ENCODE data around the gene SMAGP.

Gene SMAGP

DNA sequence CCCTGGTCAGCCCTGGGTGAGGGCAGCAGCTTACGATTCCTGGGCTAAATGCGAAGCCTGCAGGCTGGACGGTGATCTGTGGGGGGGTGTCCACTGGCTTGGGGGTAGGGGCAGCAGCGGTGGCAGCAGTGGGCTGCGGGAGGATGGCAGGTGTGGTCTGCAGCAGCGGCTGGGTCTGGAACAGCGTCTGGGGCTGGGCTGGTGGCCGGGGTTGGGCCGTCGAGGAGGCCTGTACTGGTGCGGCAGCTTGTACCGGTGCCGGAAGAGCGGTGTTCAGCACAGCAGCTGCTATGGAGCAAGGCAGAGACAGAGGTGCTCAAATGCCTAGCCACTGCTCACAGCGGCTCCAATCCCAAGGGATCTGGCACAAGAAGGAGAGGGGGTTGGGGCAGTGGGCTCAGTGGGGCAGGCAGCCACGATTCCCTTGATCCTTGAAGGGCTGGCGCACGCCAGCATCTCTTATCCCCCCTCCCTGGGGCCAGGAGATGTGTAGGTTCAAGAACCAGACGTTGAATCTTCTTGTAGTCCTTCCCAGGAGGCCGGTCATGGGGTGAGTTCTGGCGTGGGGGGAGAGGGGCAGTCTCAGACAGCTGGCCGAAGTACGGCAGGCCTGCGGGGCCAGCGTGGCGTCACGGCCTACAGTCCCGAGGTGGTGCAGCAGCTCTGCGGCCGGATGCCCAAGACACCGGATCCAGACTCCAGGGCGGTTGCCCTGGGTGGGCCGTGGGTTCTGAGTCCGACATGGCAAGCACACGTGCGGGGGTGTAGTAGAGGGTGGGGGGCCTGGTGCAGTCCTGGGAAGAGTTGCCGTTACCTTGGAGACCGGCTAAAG is 72.3 kb downstream of the SMAGP start:
- no peak for DNase-seq (ENCODE audit: low read depth in 2 of 2, low spot score in 1 of 2)

- no peak for DNase-seq (ENCODE audit: low read depth in 2 of 2, low spot score in 1 of 2)
Measured at GRCh38 chr12:51196547-51196946, 73.7 kb downstream of the SMAGP start.

DNA sequence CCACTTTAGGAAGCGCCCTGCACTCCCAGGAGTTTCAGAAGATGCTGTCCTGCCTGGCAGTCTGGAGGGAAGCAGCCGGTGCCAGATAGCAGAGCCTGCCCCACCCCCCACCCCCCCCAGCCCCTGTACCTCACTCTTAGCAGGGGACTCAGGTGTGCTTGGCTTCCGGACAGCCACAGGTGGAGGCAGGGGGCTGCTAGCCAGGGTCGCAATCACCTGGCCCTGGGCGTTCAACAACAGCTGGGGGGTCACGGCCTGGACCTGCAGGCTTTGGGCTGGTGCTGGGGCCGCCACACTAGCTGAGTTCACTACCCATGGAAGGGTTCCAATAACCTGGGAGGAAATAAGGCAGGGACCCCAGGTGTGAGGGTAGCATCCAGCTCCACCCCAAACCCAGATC is 74.4 kb downstream of the SMAGP start:
- no peak for DNase-seq (ENCODE audit: low read depth in 2 of 2, low spot score in 1 of 2)

Measured in stimulated activated CD8-positive, alpha-beta memory T cell treated with anti-CD3 and anti-CD28 coated beads, Interleukin-4, amount 100 ng/mL, for 1 hour (primary cell).